Activated naive CD4-positive, alpha-beta T cell treated with anti-CD3 and anti-CD28 coated beads, Interleukin-2, amount 10 ng/mL, durations not matched to agents 7 days and 5 days (primary cell): ENCODE results near the gene DYNC1LI1.

ENCODE experiments used
- CTCF ChIA-PET: fragments of 350-600 bp; sonication (Branson Sonifier 250); formaldehyde crosslinking; loops from one replicate; lab custom pipeline; 2021; ENCODE audit warnings: antibody characterized with exemption; lab: Charles Lee
- DNase-seq: peaks from one replicate; pipeline ENCODE4 v3.0.0-alpha.2; 2020
- H3K27ac Mint-ChIP-seq: one replicate; pipeline ENCODE4 v1.8.0; 2021; ENCODE audit warnings: mild to moderate bottlenecking, moderate library complexity, mixed read lengths
- H3K27me3 Mint-ChIP-seq: one replicate; pipeline ENCODE4 v1.8.0; 2021; ENCODE audit warnings: mild to moderate bottlenecking, mixed read lengths
- H3K36me3 Mint-ChIP-seq: one replicate; pipeline ENCODE4 v1.8.0; 2021; ENCODE audit warnings: mixed read lengths
- H3K4me1 Mint-ChIP-seq: one replicate; pipeline ENCODE4 v1.8.0; 2021; ENCODE audit warnings: mixed read lengths
- H3K4me3 Mint-ChIP-seq: one replicate; pipeline ENCODE4 v1.8.0; 2021; ENCODE audit warnings: mild to moderate bottlenecking, moderate library complexity, mixed read lengths
- H3K9me3 Mint-ChIP-seq: one replicate; pipeline ENCODE4 v1.8.0; 2021; ENCODE audit warnings: mixed read lengths

DYNC1LI1 gene

GRCh38 chr3:32482693-32483092 is 88.0 kb downstream of the DYNC1LI1 start:
- Mint-ChIP-seq H3K27ac (no peak overlapping the region), H3K36me3 (peaks cover 66% of the 10 kb centered on the region), H3K9me3 (no peaks in the 10 kb centered on the region), H3K4me1 (peaks cover 6% of the 10 kb centered on the region), H3K4me3 (no peak overlapping the region), H3K27me3 (no peaks in the 10 kb centered on the region)
- CTCF ChIA-PET: interaction anchor here (1.0 to 1.4 kb wide), 3 partner anchors 13 to 19 kb away, joined by 4 read pairs; no protein-coding TSS in a partner anchor
- DNase-seq: no peak

GRCh38 chr3:32481791-32482631 is 88.6 kb downstream of the DYNC1LI1 start:
- peaks cover 66% of the 10 kb centered on the region for H3K36me3 Mint-ChIP-seq
- CTCF ChIA-PET: interaction anchor here (1.0 to 1.4 kb wide), 3 partner anchors 12 to 19 kb away, joined by 4 read pairs; no protein-coding TSS in a partner anchor
- no peak for DNase-seq
- no peaks in the 10 kb centered on the region for H3K9me3 Mint-ChIP-seq
- peaks cover 6% of the 10 kb centered on the region for H3K4me1 Mint-ChIP-seq
- no peaks in the 10 kb centered on the region for H3K27me3 Mint-ChIP-seq
- H3K4me3 Mint-ChIP-seq: no peak overlapping the region
- H3K27ac Mint-ChIP-seq: no peak overlapping the region

- no peak overlapping the region for H3K4me3 Mint-ChIP-seq
- H3K27ac Mint-ChIP-seq: no peak overlapping the region
- DNase-seq: no peak
- H3K27me3 Mint-ChIP-seq: no peaks in the 10 kb centered on the region
- no peaks in the 10 kb centered on the region for H3K9me3 Mint-ChIP-seq
- peaks cover 6% of the 10 kb centered on the region for H3K4me1 Mint-ChIP-seq
- CTCF ChIA-PET: interaction anchor here (0.7 to 2.9 kb wide), 3 partner anchors 11 to 104 kb away, joined by 3 to 9 read pairs (median 6); no protein-coding TSS in a partner anchor
- H3K36me3 Mint-ChIP-seq: peaks cover 64% of the 10 kb centered on the region
These were observed 90.1 kb downstream of the DYNC1LI1 start for GRCh38 chr3:32480604-32481003.
